Body of pancreas (tissue), 4 donors: Measurements from ENCODE around the gene SMIM15. TPM values are rescaled to one million over a fixed set of nuclear protein-coding genes. Genes with fewer than 3 reads are reported as not detected.

Experiments used
- ATAC-seq: fragments of 150-250 bp; one replicate; pipeline ENCODE4 v1.9.1; 2016
- DNase-seq, 4 donors: peaks; one replicate each; pipeline ENCODE4 v3.0.0-alpha.2; 2019
- H3K27ac ChIP-seq, 4 donors: fragments of 200-600 bp; sonication (generic); 1 replicate in 3 of 4; 2 replicates in 1 of 4; pipeline versions ENCODE4 v1.5.1 to v1.6.1; 2016 to 2019; ENCODE audit warnings: mild to moderate bottlenecking in 1 of 4, mixed read lengths in 1 of 4, moderate library complexity in 1 of 4
- H3K27me3 ChIP-seq, 2 donors: fragments of 200-600 bp; sonication (generic); one replicate each; pipeline ENCODE4 v1.6.0; 2016; ENCODE audit warnings: mild to moderate bottlenecking in 1 of 2
- H3K36me3 ChIP-seq, 2 donors: fragments of 200-600 bp; sonication (generic); replicated peaks in 1 of 2; 2 replicates each; pipeline ENCODE4 v1.5.1; 2016; ENCODE audit warnings: low read depth in 2 of 2; ENCODE audit not compliant: insufficient read depth in 1 of 2
- H3K4me1 ChIP-seq: fragments of 200-600 bp; sonication (generic); one replicate; pipeline ENCODE4 v1.6.0; 2016
- H3K4me3 ChIP-seq, 2 donors: fragments of 200-600 bp; sonication (generic); 1 replicate in 1 of 2; 2 replicates in 1 of 2; pipeline ENCODE4 v1.5.1; 2016 to 2019
- H3K9me3 ChIP-seq, 3 donors: fragments of 200-600 bp; sonication (generic); 1 replicate in 2 of 3; 2 replicates in 1 of 3; pipeline ENCODE4 v1.5.1; 2016
- CTCF ChIP-seq, 7 experiments: fragments of 450-650 bp in 4 of 7; fragments of 200-600 bp in 3 of 7; sonication (generic) in 3 of 7; IDR thresholded peaks; one replicate each; pipeline ENCODE4 v1.5.1; 2016 to 2019; ENCODE audit warnings: antibody characterized with exemption in 7 of 7
- POLR2A ChIP-seq, 3 donors: fragments of 450-650 bp; IDR thresholded peaks; one replicate each; pipeline ENCODE4 v1.6.1; 2016; ENCODE audit warnings: antibody characterized with exemption in 3 of 3, mild to moderate bottlenecking in 2 of 3
- WGBS, 2 donors: methylation state at CpG; one replicate each; pipeline ENCODE4 v1.1.5; 2017; 5-methylcytosine and 5-hydroxymethylcytosine counted together
- intact Hi-C: fragments of 100-400 bp; cut with DNase I; formaldehyde crosslinking; loops from one replicate; pipeline ENCODE4 v1.15.1; 2023
- total RNA-seq, 2 donors: library from RNA; depleted of rRNA; stranded (reverse); fragments of >200 nt; gene quantifications; one replicate each; pipeline ENCODE4 v1.1.0, GENCODE V29; 2016

SMIM15 gene
- total RNA-seq, 2 donors from 2014 or later: 8.2 to 15.6 TPM

GRCh38 chr5:61115968-61116367, 46.3 kb downstream of the SMIM15 start:
- TF ChIP-seq POLR2A (IDR thresholded peaks at IDR 0.05): no peak
- no peak for TF ChIP-seq CTCF (IDR thresholded peaks at IDR 0.05)
- no peaks in the 10 kb centered on the region for H3K27me3 ChIP-seq
- no peak for DNase-seq
- no peaks in the 10 kb centered on the region for H3K4me1 ChIP-seq
- intact Hi-C loops: no loop called here
- 89 to 98% methylated on average over 3 of the region's 3 CpGs for WGBS, 2 donors
- no peak overlapping the region for H3K4me3 ChIP-seq
- no peaks in the 10 kb centered on the region for H3K9me3 ChIP-seq
- ATAC-seq: no peak
- H3K27ac ChIP-seq: no peak overlapping the region
- H3K36me3 ChIP-seq: no peaks in the 10 kb centered on the region

GRCh38 chr5:61114441-61114840, 47.8 kb downstream of the SMIM15 start:
- Histone ChIP-seq H3K4me1 (no peaks in the 10 kb centered on the region), H3K27ac (no peak overlapping the region), H3K27me3 (no peaks in the 10 kb centered on the region), H3K9me3 (no peaks in the 10 kb centered on the region), H3K36me3 (no peaks in the 10 kb centered on the region), H3K4me3 (no peak overlapping the region)
- TF ChIP-seq POLR2A (IDR thresholded peaks at IDR 0.05) (no peak), CTCF (IDR thresholded peaks at IDR 0.05) (no peak)
- intact Hi-C loops: no loop called here
- no peak for ATAC-seq
- DNase-seq: no peak
- WGBS, 2 donors: 85 to 91% methylated on average over 1 of the region's 1 CpG

Other genes with a start within 250 kb of the SMIM15 start
- 1 to 10 TPM; 2.6 to 3.4 TPM for gene ERCC8, start 217.4 kb downstream of the SMIM15 start, total RNA-seq
- gene NDUFAF2, start 217.3 kb downstream of the SMIM15 start, total RNA-seq: 10 to 100 TPM; 13.7 to 19.4 TPM
- 1 to 10 TPM; 5.9 to 8.8 TPM for gene ZSWIM6, start 169.8 kb upstream of the SMIM15 start, total RNA-seq